T-helper 9 cell (primary cell): ENCODE measurements around the gene NEB.

Experiments
- DNase-seq: peaks from one replicate; pipeline ENCODE4 v3.0.0-alpha.2; 2020
- total RNA-seq, 2 donors: gene quantifications; one replicate each; lab custom pipeline; 2026; lab: John Stamatoyannopoulos, UW

Gene NEB
- total RNA-seq, result 3.4 to 7.7 reads per million in 2 donors

DNA sequence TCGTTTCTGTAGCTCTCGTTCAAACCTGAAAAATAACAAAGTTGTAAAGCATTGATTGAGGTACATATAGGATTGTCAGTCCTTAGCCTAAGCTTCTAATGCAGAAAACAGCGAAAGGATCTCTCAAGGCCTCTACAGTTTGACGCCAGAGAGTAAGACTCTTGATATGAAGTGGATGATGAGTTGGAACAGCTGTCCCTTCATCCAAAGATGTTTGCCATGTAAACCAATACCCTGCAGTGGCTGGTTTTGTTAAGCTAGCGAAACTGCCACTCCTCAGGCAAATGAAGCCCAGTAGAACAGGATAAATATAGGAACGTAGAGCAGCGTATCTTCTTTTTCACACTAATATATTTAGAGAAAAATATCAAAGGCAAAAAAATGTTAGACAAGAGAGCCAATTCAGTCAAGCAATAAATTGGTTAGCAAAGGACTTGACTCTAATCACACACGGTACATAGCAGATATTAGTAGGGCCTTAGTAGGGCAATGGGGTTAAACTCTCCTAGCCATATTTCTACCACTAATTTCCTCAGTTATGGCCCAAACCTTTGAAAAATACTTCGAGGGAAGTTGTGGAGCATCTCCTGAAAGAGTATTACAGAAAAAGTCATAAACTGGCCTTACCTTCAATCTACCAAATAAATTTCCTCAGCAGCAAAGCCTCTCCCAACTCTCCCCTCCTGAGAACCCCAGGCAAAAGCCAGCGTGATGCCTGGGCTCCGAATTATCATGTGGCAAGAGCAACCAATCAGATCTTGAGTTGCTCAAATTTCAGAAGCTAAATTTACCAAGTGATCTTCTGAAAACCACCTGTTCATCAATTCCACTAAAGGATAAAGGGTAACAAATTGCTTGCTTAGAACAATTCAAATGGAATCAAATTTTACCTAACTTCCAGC, at the start of gene NEB:
Gene NEB (minus strand): TSS at position 706 of the 902 bp plus-strand sequence. CDS start 1,320 bp downstream, outside the sequence.
- no peak for DNase-seq

DNA sequence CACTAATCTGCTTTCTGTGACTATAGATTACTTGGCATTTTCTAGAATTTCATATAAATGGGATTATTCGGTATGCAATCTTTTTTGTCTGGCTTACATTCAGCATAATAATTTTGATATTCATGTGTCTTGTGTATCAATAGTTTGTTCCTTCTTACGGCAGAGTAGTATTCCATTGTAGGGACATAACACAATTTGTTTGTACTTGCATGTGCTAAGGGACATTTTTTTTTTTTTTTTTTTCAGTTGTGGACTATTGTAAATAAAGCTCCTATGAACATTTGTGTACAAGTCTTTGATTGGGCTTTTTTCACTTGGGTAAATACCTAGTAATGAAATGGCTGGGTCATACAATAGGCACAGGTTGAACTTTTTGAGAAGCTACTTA, 48.9 kb upstream of the NEB start:
- no peak for DNase-seq

DNA sequence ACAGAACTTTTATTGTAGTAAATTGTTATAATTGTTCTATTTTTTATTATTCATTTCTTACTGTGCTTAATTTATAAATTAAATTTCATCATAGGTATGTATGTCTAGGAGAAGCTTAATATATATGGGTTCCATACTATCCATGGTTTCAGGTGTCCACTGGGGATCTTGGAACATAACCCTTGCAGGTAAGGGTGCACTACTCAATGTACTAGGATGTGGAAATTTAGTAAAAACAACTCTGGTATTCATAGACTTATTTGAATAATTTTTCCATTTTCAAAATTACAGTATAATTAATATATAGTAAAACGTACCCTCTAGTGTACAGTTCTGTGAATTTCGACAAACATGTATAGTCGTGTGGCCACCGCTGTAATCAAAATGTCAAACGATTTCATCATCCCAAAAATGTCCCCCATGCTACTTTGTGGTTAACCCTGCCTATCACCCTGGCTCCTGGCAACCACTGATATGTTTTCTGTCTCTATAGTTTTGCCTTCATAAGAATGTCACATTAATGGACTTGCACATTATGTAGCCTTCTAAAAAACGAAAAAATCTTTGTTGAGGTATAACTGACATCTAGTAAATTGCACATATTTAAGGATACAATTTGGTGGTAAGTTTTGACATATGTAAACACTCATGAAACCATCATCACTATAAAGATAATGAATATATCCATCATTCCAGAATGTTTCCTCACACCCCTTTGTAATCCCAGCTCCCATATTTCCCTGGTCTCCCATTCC, 48.3 kb upstream of the NEB start:
- no peak for DNase-seq

GRCh38 chr2:151781642-151782041, 47.4 kb upstream of the NEB start:
- DNase-seq, result no peak

DNA sequence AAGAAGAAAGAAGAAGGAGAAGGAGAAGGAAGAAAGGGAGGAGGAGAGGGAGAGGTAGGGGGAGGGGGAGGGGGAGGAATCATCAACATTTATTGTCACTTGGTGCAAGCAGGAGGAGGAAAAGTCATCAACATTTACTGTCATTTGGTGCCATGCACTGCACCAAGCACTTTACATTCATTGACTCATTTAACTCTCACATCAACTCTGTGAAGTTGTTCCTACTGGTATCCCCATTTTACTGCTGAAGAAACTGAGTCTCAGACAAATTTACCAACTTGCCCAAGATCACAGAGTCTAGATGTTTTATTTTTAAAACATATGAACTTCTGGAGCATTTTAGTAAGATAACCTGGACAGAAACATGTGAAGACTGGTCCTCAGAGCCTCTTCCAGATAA, 46.7 kb upstream of the NEB start:
- no peak for DNase-seq

- no peak for DNase-seq
Measured at GRCh38 chr2:151777935-151778334, 43.7 kb upstream of the NEB start.

GRCh38 chr2:151777487-151777886, 43.2 kb upstream of the NEB start:
- no peak for DNase-seq

DNA sequence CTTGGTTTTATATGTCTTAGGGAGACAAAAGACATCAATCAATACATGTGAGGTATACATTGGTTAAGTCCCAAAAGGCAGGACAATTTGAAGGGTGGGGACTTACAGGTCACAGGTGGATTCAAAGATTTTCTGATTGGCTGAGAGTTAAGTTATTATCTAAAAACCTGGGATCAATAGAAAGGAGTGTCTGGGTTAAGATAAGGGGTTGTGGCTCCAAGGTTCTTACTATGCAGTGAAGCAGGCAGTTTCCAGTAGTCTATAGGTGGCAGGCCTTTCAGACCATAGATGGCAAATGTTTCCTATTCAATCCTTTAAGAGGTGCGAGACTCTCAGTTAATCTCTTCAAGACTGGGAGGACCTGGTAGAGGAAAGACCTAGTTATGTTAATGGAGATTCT, 42.1 kb upstream of the NEB start:
- DNase-seq, result no peak

- DNase-seq, result no peak
Measured at GRCh38 chr2:151775057-151775740, 40.9 kb upstream of the NEB start.

- no peak for DNase-seq
Measured at GRCh38 chr2:151774506-151774905, 40.2 kb upstream of the NEB start.

- no peak for DNase-seq
Measured at GRCh38 chr2:151771599-151772358, 37.5 kb upstream of the NEB start.

DNA sequence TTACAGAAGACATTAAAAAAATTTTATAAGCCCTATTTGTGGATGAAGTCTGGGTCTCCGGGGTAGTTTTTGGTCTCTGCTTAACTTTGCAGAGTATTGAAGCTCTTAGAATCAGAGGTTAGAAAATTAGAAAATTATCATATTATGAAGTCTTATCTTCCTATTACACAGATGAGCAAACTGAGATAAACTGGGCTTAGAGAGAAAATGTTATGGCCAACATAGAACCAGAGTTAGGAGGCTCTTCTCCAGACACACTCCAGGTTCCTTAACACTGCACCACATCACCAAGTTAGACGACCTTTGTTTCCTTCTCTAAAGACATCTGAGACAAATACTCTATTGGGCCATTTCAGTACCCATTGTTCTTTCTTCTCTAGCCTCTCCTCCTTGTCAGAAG, 36.7 kb upstream of the NEB start:
- DNase-seq, result no peak

DNA sequence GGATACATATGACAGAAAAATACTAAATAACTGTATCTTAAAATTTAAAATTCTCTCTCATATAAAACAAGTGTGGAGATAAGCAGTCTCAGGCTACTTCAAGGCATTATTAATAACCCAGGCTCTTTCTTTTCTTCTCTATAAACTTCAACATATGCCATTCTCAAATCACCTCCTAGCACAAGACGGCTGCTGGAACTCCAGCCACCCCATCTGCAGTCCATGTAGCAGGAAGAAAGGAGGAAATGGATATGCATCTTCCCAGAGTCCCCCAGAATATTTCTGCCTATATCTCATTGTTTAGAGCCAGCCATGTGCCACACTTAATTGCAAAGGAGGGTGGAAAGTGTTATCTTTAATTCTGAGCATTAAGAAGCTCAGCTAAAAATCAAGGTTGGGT, 35.3 kb upstream of the NEB start:
- DNase-seq, result no peak

DNA sequence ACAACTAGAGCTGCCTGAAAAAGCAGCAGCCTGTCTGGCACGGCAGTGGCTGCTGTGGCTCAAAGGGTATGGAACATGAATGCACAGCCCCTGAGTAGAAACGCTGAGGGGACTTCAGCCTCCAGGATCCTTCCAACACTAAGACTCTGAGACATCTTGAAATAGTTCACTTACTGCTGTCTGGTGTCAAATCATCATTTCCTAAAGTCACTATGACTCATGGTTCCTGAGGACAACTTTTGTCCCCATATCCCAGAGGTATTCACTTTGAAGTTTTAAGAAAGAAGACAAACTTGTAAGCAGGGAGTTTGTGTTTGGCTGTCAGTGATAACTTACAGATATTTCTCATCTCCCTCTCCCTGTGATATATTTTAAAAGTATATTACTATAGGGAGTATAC, 33.3 kb upstream of the NEB start:
- DNase-seq, result no peak

DNA sequence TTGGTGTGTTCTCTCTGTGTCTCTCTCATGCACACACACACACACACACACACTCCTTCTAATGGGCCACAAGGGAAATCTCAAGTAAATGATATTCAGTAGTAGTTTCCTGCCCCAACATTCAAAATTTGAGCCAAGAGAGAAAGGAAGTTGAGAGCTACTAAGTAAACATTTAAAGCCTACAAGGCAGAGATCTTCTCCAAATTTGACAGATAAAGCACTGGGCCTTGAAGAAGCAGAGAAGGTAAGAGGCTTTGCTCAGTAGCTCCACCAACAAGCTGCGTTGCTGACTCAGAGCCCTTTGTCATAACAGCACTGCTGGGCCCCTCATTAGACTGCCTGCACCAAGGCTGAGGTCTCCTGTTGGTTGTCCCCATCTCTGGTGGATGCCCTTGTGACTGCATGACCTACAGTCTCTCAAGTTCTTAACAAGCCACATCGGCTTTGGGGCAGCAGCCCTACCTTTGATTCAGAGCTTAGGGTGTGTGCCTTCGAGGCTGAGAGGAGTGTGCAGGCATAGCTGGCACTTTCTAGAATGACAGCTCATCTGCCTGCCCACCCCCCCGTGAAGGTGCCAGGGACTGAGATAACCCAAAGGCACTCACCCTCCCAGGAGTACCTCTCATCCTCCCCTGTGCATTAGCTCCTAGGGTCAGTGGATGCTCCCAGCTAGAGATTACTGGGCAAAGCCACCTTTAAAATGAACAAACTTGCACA, 32.3 kb upstream of the NEB start:
- DNase-seq, result no peak

DNA sequence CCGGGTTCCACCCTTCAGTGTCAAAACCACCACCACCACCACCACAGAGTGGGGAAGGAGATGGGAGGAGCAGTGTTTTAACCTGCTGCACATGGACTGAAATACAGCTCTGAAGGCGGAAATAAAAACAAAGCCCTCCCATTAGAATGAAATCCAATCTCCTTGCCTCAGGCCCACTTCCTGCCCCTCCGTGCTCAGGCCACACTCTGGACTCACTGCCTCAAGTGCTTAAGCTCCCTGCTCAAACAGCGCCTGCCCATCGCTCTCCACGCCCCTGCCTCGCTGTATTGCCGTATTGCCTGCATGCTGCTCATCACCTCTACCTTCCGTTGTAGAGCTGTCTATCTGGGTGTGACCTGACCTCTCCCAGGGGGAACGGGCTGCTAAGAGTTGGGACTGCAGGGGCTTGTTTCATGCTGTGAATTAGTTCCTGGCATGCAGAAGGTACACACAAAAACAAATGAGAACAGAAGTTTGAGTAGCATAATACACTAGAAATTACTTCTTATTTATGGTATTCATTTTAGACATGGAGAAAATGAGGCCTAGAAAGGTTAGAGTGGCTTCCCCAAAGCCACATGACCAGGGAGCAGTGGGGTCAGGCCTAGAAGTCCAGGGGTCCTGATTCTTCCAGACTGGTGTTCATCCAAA, 31.6 kb upstream of the NEB start:
- DNase-seq, result no peak

GRCh38 chr2:151762694-151763093, 28.4 kb upstream of the NEB start:
- no peak for DNase-seq

GRCh38 chr2:151761687-151762086, 27.4 kb upstream of the NEB start:
- DNase-seq, result no peak

DNA sequence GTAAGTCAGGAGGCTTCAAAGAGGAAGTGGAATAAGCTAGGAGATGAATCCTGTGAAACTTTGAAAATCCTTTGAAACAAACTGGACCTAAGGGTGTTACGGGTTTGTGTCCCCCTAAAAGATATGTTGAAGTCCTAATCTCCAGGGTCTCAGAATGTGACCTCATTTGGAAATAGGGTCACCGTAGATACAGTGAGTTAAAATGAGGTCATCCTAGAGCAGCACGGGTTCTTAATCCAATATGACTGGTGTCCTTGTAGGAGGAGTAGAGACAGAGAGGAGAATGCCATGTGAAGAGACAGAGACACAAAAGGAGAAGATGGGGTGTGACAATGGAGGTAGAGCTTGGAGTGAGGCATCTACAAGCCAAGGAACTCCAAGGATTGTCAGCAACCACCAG, 26.9 kb upstream of the NEB start:
- no peak for DNase-seq

DNA sequence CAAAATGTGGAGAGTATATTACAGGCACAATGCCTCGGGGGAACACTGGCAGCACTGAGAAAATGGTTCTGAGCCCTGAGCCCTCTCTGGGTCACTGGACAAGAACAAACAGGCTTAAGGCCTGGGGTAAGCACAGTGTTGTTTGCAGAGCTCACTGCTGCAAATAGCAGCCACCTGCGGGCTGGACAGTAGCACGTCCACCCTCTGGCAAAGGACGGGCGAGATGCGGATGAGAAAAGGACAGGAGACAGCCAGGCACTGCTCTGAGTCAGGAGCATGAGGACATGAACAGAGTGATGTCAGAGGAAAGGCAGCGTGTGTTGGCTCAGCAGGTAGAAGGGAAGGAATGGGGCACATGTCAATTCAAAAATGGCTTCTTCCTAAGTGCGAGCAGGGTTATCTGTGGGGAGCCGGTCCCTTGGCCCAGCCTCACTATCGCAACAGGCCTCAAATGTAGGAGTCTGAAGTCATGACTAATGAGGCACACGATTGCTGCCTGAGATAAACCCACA, 25.9 kb upstream of the NEB start:
- no peak for DNase-seq

GRCh38 chr2:151758744-151759143, 24.5 kb upstream of the NEB start:
- DNase-seq, result no peak
